Activated CD8-positive, alpha-beta T cell treated with anti-CD3 and anti-CD28 coated beads for 36 hours (primary cell): ENCODE data around the gene PCDHGA6. TPM values are rescaled to one million over a fixed set of nuclear protein-coding genes. Genes with fewer than 3 reads are reported as not detected.

Experiments used
- ATAC-seq: fragments of 200-7000 bp; cut with Tn5 transposase; one replicate; pipeline ENCODE4 v1.10.0; 2021; ENCODE audit warnings: mild to moderate bottlenecking, moderate library complexity
- CTCF ChIA-PET: fragments of 350-600 bp; sonication (Branson Sonifier 250); formaldehyde crosslinking; loops from one replicate; lab custom pipeline; 2021; ENCODE audit warnings: antibody characterized with exemption; lab: Charles Lee
- POLR2A ChIA-PET: fragments of 350-600 bp; sonication (Branson Sonifier 250); formaldehyde crosslinking; loops from one replicate; lab custom pipeline; 2021; ENCODE audit warnings: antibody characterized with exemption; lab: Charles Lee
- DNase-seq: peaks from one replicate; pipeline ENCODE4 v3.0.0-alpha.2; 2020
- H3K27ac Mint-ChIP-seq: one replicate; pipeline ENCODE4 v1.8.0; 2021; ENCODE audit warnings: mild to moderate bottlenecking, mixed read lengths
- H3K27me3 Mint-ChIP-seq: one replicate; pipeline ENCODE4 v1.8.0; 2021; ENCODE audit warnings: mixed read lengths
- H3K36me3 Mint-ChIP-seq: one replicate; pipeline ENCODE4 v1.8.0; 2021; ENCODE audit warnings: low read depth, mixed read lengths
- H3K4me1 Mint-ChIP-seq: one replicate; pipeline ENCODE4 v1.8.0; 2021; ENCODE audit warnings: low read depth, mixed read lengths
- H3K4me3 Mint-ChIP-seq: one replicate; pipeline ENCODE4 v1.8.0; 2021; ENCODE audit warnings: mild to moderate bottlenecking, moderate library complexity, mixed read lengths
- H3K9me3 Mint-ChIP-seq: one replicate; pipeline ENCODE4 v1.8.0; 2021; ENCODE audit warnings: mixed read lengths
- intact Hi-C: fragments of 100-400 bp; cut with micrococcal nuclease; formaldehyde crosslinking; loops from one replicate; pipeline ENCODE4 v1.10.0; 2022
- total RNA-seq, 2 experiments: library from RNA; stranded (reverse); gene quantifications; one replicate each; pipeline ENCODE4 v1.2.3, GENCODE V29; 2021
- TF ChIP-seq, protein P1 (sequence below): fragments of 200-600 bp; IDR thresholded peaks from one replicate; pipeline ENCODE4 v1.8.0; 2022; ENCODE audit warnings: antibody characterized with exemption, mild to moderate bottlenecking

Gene PCDHGA6
- total RNA-seq, 2 experiments from 2014 or later, result not detected

DNA sequence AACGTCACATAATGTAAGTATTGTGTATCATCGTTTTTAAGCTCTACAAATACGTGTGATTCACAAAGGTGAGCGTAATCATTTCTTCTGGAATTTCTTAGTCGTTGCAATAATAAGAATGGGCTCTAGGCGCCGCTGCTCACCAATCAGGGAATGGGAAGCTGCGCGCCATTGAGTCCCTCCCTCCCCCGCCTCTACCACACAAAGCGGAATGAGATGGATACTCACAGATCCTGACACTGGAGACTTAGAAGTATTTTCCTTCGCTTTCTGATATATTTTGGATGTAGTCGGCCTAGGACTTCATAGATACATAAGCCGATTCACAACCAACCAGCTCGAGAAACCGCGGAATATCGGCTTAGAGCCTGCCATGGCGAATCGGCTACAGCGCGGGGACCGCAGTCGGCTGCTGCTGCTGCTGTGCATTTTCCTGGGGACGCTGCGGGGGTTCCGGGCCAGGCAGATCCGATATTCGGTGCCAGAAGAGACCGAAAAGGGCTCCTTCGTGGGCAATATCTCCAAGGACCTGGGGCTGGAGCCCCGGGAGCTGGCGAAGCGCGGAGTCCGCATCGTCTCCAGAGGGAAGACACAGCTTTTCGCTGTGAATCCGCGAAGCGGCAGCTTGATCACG, 47.3 kb downstream of the PCDHGA6 start, which contains the start of gene PCDHGA11:
TSS of gene PCDHGA11 (plus strand) at position 197 of the 634 bp plus-strand sequence. CDS start at position 374, 177 bp downstream.
- Mint-ChIP-seq H3K27me3 (peaks cover 72% of the 10 kb centered on the region), H3K9me3 (peaks cover 28% of the 10 kb centered on the region), H3K4me1 (peaks cover 8% of the 10 kb centered on the region), H3K4me3 (peak within 1 kb of the TSS; percentile 74), H3K27ac (no peak within 1 kb of the TSS), H3K36me3 (peaks cover 28% of the 10 kb centered on the region)
- POLR2A ChIA-PET, result no interaction called here
- CTCF ChIA-PET, result interaction anchor here (0.6 to 6.5 kb wide), 41 partner anchors 8 to 234 kb away, joined by 3 to 71 read pairs (median 4); partner anchors contain the start of genes PCDHB9, PCDHGA1, PCDHGA10 and PCDHGA12
- peak; percentile 61 for ATAC-seq
- intact Hi-C loops, result no loop called here
- DNase-seq, result peak; percentile 69
- TF ChIP-seq, protein P1, sequence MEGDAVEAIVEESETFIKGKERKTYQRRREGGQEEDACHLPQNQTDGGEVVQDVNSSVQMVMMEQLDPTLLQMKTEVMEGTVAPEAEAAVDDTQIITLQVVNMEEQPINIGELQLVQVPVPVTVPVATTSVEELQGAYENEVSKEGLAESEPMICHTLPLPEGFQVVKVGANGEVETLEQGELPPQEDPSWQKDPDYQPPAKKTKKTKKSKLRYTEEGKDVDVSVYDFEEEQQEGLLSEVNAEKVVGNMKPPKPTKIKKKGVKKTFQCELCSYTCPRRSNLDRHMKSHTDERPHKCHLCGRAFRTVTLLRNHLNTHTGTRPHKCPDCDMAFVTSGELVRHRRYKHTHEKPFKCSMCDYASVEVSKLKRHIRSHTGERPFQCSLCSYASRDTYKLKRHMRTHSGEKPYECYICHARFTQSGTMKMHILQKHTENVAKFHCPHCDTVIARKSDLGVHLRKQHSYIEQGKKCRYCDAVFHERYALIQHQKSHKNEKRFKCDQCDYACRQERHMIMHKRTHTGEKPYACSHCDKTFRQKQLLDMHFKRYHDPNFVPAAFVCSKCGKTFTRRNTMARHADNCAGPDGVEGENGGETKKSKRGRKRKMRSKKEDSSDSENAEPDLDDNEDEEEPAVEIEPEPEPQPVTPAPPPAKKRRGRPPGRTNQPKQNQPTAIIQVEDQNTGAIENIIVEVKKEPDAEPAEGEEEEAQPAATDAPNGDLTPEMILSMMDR, result peak; percentile 76

DNA sequence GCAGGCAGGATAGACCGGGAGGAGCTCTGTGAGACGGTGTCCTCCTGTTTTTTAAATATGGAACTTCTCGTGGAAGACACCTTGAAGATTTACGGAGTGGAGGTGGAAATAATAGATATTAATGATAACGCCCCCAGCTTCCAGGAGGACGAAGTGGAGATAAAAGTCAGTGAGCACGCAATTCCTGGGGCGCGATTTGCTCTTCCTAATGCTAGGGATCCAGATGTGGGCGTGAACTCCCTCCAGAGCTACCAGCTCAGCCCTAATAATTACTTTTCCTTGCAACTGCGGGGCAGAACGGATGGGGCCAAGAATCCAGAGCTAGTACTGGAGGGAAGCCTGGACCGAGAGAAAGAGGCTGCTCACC, 47.8 kb downstream of the PCDHGA6 start:
- Mint-ChIP-seq H3K27ac (no peak overlapping the region), H3K9me3 (peaks cover 28% of the 10 kb centered on the region)

DNA sequence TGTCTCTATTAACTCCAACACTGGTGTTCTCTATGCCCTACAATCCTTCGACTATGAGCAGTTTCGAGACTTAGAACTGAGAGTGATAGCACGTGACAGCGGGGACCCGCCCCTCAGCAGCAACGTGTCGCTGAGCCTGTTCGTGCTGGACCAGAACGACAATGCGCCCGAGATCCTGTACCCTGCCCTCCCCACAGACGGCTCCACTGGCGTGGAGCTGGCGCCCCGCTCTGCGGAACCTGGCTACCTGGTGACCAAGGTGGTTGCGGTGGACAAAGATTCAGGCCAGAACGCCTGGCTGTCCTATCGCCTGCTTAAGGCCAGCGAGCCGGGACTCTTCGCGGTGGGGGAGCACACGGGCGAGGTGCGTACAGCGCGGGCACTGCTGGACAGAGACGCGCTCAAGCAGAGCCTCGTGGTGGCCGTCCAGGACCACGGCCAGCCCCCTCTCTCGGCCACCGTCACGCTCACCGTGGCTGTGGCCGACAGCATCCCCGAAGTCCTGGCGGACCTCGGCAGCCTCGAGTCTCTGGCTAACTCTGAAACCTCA, 49.1 kb downstream of the PCDHGA6 start:
- H3K9me3 Mint-ChIP-seq, result peaks cover 28% of the 10 kb centered on the region
- H3K27ac Mint-ChIP-seq, result no peak overlapping the region
- H3K36me3 Mint-ChIP-seq, result peaks cover 26% of the 10 kb centered on the region
- DNase-seq (no peak), ATAC-seq (no peak)
- H3K27me3 Mint-ChIP-seq, result peaks cover 78% of the 10 kb centered on the region
- no peak overlapping the region for H3K4me3 Mint-ChIP-seq
- intact Hi-C loops, result no loop called here
- TF ChIP-seq, protein P1, result no peak
- CTCF ChIA-PET, result interaction anchor here (0.7 to 2.7 kb wide), 2 partner anchors 91 to 135 kb away, joined by 3 to 19 read pairs; no protein-coding TSS in a partner anchor
- H3K4me1 Mint-ChIP-seq, result peaks cover 8% of the 10 kb centered on the region
- POLR2A ChIA-PET, result interaction anchor here (0.5 kb wide), 1 partner anchor 69 kb away, joined by 3 read pairs; no protein-coding TSS in a partner anchor

More for the DNA sequence above, 47.8 kb downstream of the PCDHGA6 start:
- intact Hi-C loops, result no loop called here
- peaks cover 28% of the 10 kb centered on the region for H3K36me3 Mint-ChIP-seq
- peaks cover 8% of the 10 kb centered on the region for H3K4me1 Mint-ChIP-seq
- TF ChIP-seq, protein P1, result no peak
- DNase-seq (no peak), ATAC-seq (no peak)
- ChIA-PET POLR2A (no interaction called here), CTCF (interaction anchor here (0.8 to 6.5 kb wide), 39 partner anchors 8 to 566 kb away, joined by 3 to 71 read pairs (median 4); partner anchors contain the start of genes PCDHA10, PCDHB9, PCDHGA1 and PCDHGA10)
- H3K4me3 Mint-ChIP-seq, result peak overlapping the region; percentile 74
- H3K27me3 Mint-ChIP-seq, result peaks cover 73% of the 10 kb centered on the region

DNA sequence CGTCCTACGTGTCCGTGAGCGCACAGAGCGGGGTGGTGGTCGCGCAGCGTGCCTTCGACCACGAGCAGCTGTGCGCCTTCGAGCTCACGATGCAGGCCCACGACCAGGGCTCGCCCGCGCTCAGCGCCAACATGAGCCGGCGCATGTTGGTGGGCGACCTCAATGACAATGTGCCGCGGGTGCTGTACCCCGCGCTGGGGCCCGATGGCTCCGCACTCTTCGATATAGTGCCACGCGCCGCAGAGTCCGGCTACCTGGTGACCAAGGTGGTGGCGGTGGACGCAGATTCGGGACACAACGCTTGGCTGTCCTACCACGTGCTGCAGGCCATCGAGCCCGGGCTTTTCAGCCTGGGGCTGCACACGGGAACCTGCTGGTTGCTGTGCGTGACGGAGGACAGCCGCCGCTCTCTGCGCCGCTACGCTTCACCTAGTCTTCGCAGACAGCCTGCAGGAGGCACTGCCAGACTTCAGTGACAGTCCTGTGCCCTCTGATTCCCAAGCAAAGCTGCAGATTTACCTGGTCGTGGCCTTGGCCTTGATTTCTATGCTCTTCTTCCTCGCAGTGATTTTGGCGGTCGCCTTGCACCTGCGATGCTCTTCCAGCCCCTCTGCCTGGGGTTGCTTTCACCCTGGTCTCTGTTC, 54.2 kb downstream of the PCDHGA6 start:
- Mint-ChIP-seq H3K9me3 (peaks cover 21% of the 10 kb centered on the region), H3K4me1 (peaks cover 5% of the 10 kb centered on the region), H3K27ac (no peak overlapping the region), H3K27me3 (peaks cover 67% of the 10 kb centered on the region), H3K36me3 (peaks cover 23% of the 10 kb centered on the region), H3K4me3 (no peak overlapping the region)
- ChIA-PET POLR2A (no interaction called here), CTCF (interaction anchor here (1.0 to 1.4 kb wide), 3 partner anchors 9 to 53 kb away, joined by 3 to 4 read pairs (median 3); partner anchors contain the start of gene PCDHGB7)
- intact Hi-C loops, result no loop called here
- ATAC-seq (no peak), DNase-seq (no peak)
- TF ChIP-seq, protein P1, result no peak

Other genes starting within 250 kb of the PCDHGA6 start
- gene PCDHB5, start 238.7 kb upstream of the PCDHGA6 start, total RNA-seq, result not detected
- gene PCDHB6, start 223.8 kb upstream of the PCDHGA6 start, total RNA-seq, result not detected
- gene PCDHB7, start 201.2 kb upstream of the PCDHGA6 start, total RNA-seq, result not detected
- not detected for gene PCDHB8, start 196.1 kb upstream of the PCDHGA6 start, total RNA-seq
- gene PCDHB16, start 191.5 kb upstream of the PCDHGA6 start, total RNA-seq, result not detected
- not detected for gene PCDHB9, start 186.7 kb upstream of the PCDHGA6 start, total RNA-seq
- gene PCDHB10, start 181.5 kb upstream of the PCDHGA6 start, total RNA-seq, result not detected
- not detected for gene PCDHB11, start 174.3 kb upstream of the PCDHGA6 start, total RNA-seq
- not detected for gene PCDHB12, start 165.2 kb upstream of the PCDHGA6 start, total RNA-seq
- not detected for gene PCDHB13, start 160.0 kb upstream of the PCDHGA6 start, total RNA-seq
- not detected for gene PCDHB14, start 150.5 kb upstream of the PCDHGA6 start, total RNA-seq
- not detected for gene PCDHB15, start 128.5 kb upstream of the PCDHGA6 start, total RNA-seq
- gene SLC25A2, start 69.8 kb upstream of the PCDHGA6 start, total RNA-seq, result under 1 TPM in 1 of 2 experiments, not detected in 1; 0.25 TPM
- gene TAF7, start 53.1 kb upstream of the PCDHGA6 start, total RNA-seq, result 10 to 100 TPM; 56.2 to 58.1 TPM
- under 1 TPM in 1 of 2 experiments, not detected in 1; 0.07 TPM for gene PCDHGA1, start 43.4 kb upstream of the PCDHGA6 start, total RNA-seq
- not detected for gene PCDHGA2, start 35.1 kb upstream of the PCDHGA6 start, total RNA-seq
- not detected for gene PCDHGA3, start 30.1 kb upstream of the PCDHGA6 start, total RNA-seq
- not detected for gene PCDHGB1, start 23.8 kb upstream of the PCDHGA6 start, total RNA-seq
- gene PCDHGA4, start 18.9 kb upstream of the PCDHGA6 start, total RNA-seq, result not detected
- gene PCDHGB2, start 13.9 kb upstream of the PCDHGA6 start, total RNA-seq, result under 1 TPM; 0.11 to 0.14 TPM
- gene PCDHGA5, start 9.7 kb upstream of the PCDHGA6 start, total RNA-seq, result not detected
- under 1 TPM; 0.07 to 0.16 TPM for gene PCDHGB3, start 3.6 kb upstream of the PCDHGA6 start, total RNA-seq
- not detected for gene PCDHGA7, start 8.9 kb downstream of the PCDHGA6 start, total RNA-seq
- gene PCDHGB4, start 13.8 kb downstream of the PCDHGA6 start, total RNA-seq, result not detected
- gene PCDHGA8, start 18.7 kb downstream of the PCDHGA6 start, total RNA-seq, result not detected
- under 1 TPM in 1 of 2 experiments, not detected in 1; 0.11 TPM for gene PCDHGB5, start 24.1 kb downstream of the PCDHGA6 start, total RNA-seq
- gene PCDHGA9, start 28.9 kb downstream of the PCDHGA6 start, total RNA-seq, result under 1 TPM in 1 of 2 experiments, not detected in 1; 0.09 TPM
- gene PCDHGB6, start 34.1 kb downstream of the PCDHGA6 start, total RNA-seq, result under 1 TPM in 1 of 2 experiments, not detected in 1; 0.09 TPM
- gene PCDHGA10, start 39.1 kb downstream of the PCDHGA6 start, total RNA-seq, result not detected
- gene PCDHGB7, start 43.8 kb downstream of the PCDHGA6 start, total RNA-seq, result not detected
- gene PCDHGA11, start 47.2 kb downstream of the PCDHGA6 start, total RNA-seq, result not detected
- gene PCDHGA12, start 56.6 kb downstream of the PCDHGA6 start, total RNA-seq, result not detected
- gene PCDHGC3, start 102.1 kb downstream of the PCDHGA6 start, total RNA-seq, result not detected
- not detected for gene PCDHGC4, start 111.1 kb downstream of the PCDHGA6 start, total RNA-seq
- not detected for gene PCDHGC5, start 115.2 kb downstream of the PCDHGA6 start, total RNA-seq
- gene DIAPH1, start 245.1 kb downstream of the PCDHGA6 start, total RNA-seq, result 100 to 1,000 TPM; 209 to 218 TPM